Activated CD8-positive, alpha-beta T cell treated with anti-CD3 and anti-CD28 coated beads for 36 hours (primary cell): ENCODE data around the gene ITGAX. TPM values are rescaled to one million over a fixed set of nuclear protein-coding genes. Genes with fewer than 3 reads are reported as not detected.
"Not testable (repeated sequence)": the region's sequence is repeated elsewhere in the genome, so short reads cannot be mapped to it uniquely, and the experiment has no call there.

Experiments used
- ATAC-seq: fragments of 200-7000 bp; cut with Tn5 transposase; one replicate; pipeline ENCODE4 v1.10.0; 2021; ENCODE audit warnings: mild to moderate bottlenecking, moderate library complexity
- CTCF ChIA-PET: fragments of 350-600 bp; sonication (Branson Sonifier 250); formaldehyde crosslinking; loops from one replicate; lab custom pipeline; 2021; ENCODE audit warnings: antibody characterized with exemption; lab: Charles Lee
- POLR2A ChIA-PET: fragments of 350-600 bp; sonication (Branson Sonifier 250); formaldehyde crosslinking; loops from one replicate; lab custom pipeline; 2021; ENCODE audit warnings: antibody characterized with exemption; lab: Charles Lee
- DNase-seq: peaks from one replicate; pipeline ENCODE4 v3.0.0-alpha.2; 2020
- H3K27ac Mint-ChIP-seq: one replicate; pipeline ENCODE4 v1.8.0; 2021; ENCODE audit warnings: mild to moderate bottlenecking, mixed read lengths
- H3K27me3 Mint-ChIP-seq: one replicate; pipeline ENCODE4 v1.8.0; 2021; ENCODE audit warnings: mixed read lengths
- H3K36me3 Mint-ChIP-seq: one replicate; pipeline ENCODE4 v1.8.0; 2021; ENCODE audit warnings: low read depth, mixed read lengths
- H3K4me1 Mint-ChIP-seq: one replicate; pipeline ENCODE4 v1.8.0; 2021; ENCODE audit warnings: low read depth, mixed read lengths
- H3K4me3 Mint-ChIP-seq: one replicate; pipeline ENCODE4 v1.8.0; 2021; ENCODE audit warnings: mild to moderate bottlenecking, moderate library complexity, mixed read lengths
- H3K9me3 Mint-ChIP-seq: one replicate; pipeline ENCODE4 v1.8.0; 2021; ENCODE audit warnings: mixed read lengths
- intact Hi-C: fragments of 100-400 bp; cut with micrococcal nuclease; formaldehyde crosslinking; loops from one replicate; pipeline ENCODE4 v1.10.0; 2022
- total RNA-seq, 2 experiments: library from RNA; stranded (reverse); gene quantifications; one replicate each; pipeline ENCODE4 v1.2.3, GENCODE V29; 2021
- TF ChIP-seq, protein P1 (sequence below): fragments of 200-600 bp; IDR thresholded peaks from one replicate; pipeline ENCODE4 v1.8.0; 2022; ENCODE audit warnings: antibody characterized with exemption, mild to moderate bottlenecking

The ITGAX gene
- total RNA-seq, 2 experiments from 2014 or later: 4.4 to 5.4 TPM

DNA sequence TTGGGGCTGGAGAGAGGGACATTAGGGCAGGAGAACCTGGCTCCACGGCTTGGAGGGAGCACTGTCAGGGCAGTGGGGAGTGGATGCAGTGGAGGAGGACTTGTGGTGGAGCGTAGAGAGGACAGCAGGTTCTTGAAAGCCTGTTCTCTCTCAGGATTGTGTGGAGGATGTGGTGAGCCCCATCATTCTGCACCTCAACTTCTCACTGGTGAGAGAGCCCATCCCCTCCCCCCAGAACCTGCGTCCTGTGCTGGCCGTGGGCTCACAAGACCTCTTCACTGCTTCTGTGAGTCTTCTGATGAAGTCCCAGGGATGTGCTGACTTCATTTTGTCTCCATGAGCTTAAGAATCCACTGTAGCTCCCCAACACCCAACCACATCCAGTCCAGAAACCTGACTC, 59.7 kb downstream of the ITGAX start:
- Mint-ChIP-seq H3K27me3 (peaks cover 7% of the 10 kb centered on the region), H3K9me3 (no peaks in the 10 kb centered on the region), H3K4me3 (no peak overlapping the region), H3K36me3 (no peaks in the 10 kb centered on the region), H3K4me1 (peaks cover 9% of the 10 kb centered on the region), H3K27ac (no peak overlapping the region)
- CTCF ChIA-PET: no interaction called here
- DNase-seq: peak; percentile 35
- POLR2A ChIA-PET: interaction anchor here (0.8 kb wide), 1 partner anchor 25 kb away, joined by 3 read pairs; no protein-coding TSS in a partner anchor
- TF ChIP-seq, protein P1, sequence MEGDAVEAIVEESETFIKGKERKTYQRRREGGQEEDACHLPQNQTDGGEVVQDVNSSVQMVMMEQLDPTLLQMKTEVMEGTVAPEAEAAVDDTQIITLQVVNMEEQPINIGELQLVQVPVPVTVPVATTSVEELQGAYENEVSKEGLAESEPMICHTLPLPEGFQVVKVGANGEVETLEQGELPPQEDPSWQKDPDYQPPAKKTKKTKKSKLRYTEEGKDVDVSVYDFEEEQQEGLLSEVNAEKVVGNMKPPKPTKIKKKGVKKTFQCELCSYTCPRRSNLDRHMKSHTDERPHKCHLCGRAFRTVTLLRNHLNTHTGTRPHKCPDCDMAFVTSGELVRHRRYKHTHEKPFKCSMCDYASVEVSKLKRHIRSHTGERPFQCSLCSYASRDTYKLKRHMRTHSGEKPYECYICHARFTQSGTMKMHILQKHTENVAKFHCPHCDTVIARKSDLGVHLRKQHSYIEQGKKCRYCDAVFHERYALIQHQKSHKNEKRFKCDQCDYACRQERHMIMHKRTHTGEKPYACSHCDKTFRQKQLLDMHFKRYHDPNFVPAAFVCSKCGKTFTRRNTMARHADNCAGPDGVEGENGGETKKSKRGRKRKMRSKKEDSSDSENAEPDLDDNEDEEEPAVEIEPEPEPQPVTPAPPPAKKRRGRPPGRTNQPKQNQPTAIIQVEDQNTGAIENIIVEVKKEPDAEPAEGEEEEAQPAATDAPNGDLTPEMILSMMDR: no peak
- intact Hi-C loops: no loop called here
- peak; percentile 53 for ATAC-seq

DNA sequence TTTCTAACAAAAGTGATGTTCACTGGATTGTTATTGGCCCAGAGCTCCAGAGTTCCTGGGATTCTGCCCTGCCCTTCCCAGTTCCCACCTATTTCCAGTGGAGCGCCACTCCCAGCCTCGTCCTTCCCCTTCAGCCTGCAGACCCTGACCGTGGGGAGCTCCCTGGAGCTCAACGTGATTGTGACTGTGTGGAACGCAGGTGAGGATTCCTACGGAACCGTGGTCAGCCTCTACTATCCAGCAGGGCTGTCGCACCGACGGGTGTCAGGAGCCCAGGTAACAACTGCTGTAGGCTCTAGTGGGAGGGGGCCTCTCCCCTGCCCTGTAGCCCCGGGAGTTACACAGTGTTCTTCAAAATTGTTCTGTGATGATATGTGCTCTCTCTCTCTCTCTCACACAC, 61.4 kb downstream of the ITGAX start:
- CTCF ChIA-PET: interaction anchor here (1.1 kb wide), 1 partner anchor 39 kb away, joined by 4 read pairs; no protein-coding TSS in a partner anchor
- intact Hi-C loops: no loop called here
- ATAC-seq (no peak), DNase-seq (no peak)
- POLR2A ChIA-PET: no interaction called here
- H3K27me3 Mint-ChIP-seq: peaks cover 7% of the 10 kb centered on the region
- peaks cover 22% of the 10 kb centered on the region for H3K4me1 Mint-ChIP-seq
- H3K36me3 Mint-ChIP-seq: no peaks in the 10 kb centered on the region
- H3K9me3 Mint-ChIP-seq: peaks cover 1% of the 10 kb centered on the region
- TF ChIP-seq, protein P1: no peak
- no peak overlapping the region for H3K27ac Mint-ChIP-seq
- H3K4me3 Mint-ChIP-seq: no peak overlapping the region

DNA sequence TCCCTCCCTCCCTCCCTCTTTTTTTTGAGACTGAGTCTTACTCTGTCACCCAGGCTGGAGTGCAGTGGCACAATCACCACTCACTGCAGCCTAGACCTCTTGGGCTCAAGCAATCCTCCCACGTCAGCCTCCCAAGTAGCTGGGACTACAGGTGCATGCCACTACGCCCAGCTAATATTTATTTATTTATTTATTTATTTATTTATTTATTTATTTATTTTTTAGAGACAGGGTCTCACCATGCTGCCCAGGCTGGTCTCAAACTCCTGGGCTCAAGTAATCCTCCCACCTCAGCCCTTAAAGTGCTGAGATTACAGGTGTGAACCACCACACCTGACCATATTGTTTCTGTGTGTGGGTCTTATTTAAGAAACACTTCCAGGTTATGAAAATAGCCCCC, 62.1 kb downstream of the ITGAX start:
- H3K9me3 Mint-ChIP-seq, H3K36me3 Mint-ChIP-seq, CTCF ChIA-PET, H3K4me3 Mint-ChIP-seq, DNase-seq, H3K27me3 Mint-ChIP-seq, H3K27ac Mint-ChIP-seq, intact Hi-C loops, ATAC-seq, POLR2A ChIA-PET: not testable (repeated sequence)
- H3K4me1 Mint-ChIP-seq: peaks cover 29% of the 10 kb centered on the region

DNA sequence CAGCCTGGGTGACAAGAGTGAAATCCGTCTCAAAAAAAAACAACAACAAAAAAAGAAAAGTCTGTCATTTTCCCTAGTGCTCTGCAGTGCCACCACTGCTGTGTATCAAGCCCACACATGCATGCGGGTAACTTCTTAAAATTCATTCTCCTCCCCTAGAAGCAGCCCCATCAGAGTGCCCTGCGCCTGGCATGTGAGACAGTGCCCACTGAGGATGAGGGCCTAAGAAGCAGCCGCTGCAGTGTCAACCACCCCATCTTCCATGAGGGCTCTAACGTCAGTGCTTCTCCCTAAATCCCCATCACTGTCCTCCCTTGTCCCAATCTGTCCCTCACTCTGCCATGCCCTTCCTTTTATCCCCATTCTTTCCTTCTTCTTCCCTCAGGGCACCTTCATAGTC, 62.9 kb downstream of the ITGAX start:
- TF ChIP-seq, protein P1: no peak
- Mint-ChIP-seq H3K27me3 (peaks cover 11% of the 10 kb centered on the region), H3K27ac (no peak overlapping the region), H3K4me1 (peaks cover 36% of the 10 kb centered on the region), H3K4me3 (no peak overlapping the region), H3K9me3 (peaks cover 1% of the 10 kb centered on the region), H3K36me3 (no peaks in the 10 kb centered on the region)
- DNase-seq (no peak), ATAC-seq (no peak)
- ChIA-PET POLR2A (no interaction called here), CTCF (interaction anchor here (1.4 kb wide), 1 partner anchor 35 kb away, joined by 5 read pairs; no protein-coding TSS in a partner anchor)
- intact Hi-C loops: no loop called here

DNA sequence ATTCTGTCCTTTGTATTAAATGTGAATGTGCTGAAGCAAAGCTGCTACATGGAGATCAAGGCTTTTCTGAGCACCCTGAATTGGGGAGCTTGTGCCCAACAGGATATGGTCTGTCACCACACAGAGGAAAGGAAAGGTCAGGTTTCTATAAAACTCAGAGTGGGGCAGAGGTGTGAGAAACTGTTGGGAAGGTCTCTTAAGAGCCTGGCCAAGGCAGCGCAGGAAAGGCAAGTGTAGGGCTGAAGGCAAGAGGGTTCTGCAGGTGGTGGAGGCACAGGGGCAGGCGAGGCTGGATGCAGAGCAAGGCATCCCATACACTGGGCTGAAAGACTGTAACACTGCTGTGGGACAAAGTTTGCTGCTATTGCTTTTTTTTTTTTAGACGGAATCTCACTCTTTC, 65.1 kb downstream of the ITGAX start:
- POLR2A ChIA-PET: interaction anchor here (0.6 to 2.1 kb wide), 3 partner anchors 17 to 179 kb away, joined by 3 to 7 read pairs (median 4); no protein-coding TSS in a partner anchor
- Mint-ChIP-seq H3K4me1 (peaks cover 42% of the 10 kb centered on the region), H3K27me3 (peaks cover 14% of the 10 kb centered on the region)

More for the DNA sequence above, 65.1 kb downstream of the ITGAX start:
- intact Hi-C loops: no loop called here
- Mint-ChIP-seq H3K36me3 (no peaks in the 10 kb centered on the region), H3K9me3 (peaks cover 1% of the 10 kb centered on the region), H3K27ac (peak overlapping the region; percentile 75), H3K4me3 (no peak overlapping the region)
- CTCF ChIA-PET: interaction anchor here (1.0 to 1.3 kb wide), 2 partner anchors 11 to 38 kb away, joined by 4 read pairs; no protein-coding TSS in a partner anchor
- peak; percentile 67 for DNase-seq
- ATAC-seq: peak; percentile 67
- TF ChIP-seq, protein P1: no peak
